Prostate gland (tissue), 2 donors: ENCODE results near the gene SLC66A2.

ENCODE experiments used
- POLR2A ChIP-seq: fragments of 450-650 bp; IDR thresholded peaks from one replicate; pipeline ENCODE4 v1.6.1; 2016; ENCODE audit warnings: antibody characterized with exemption, mild to moderate bottlenecking
- POLR2AphosphoS5 ChIP-seq: sonication (generic); formaldehyde crosslinking; IDR thresholded peaks from one replicate; pipeline ENCODE4 v1.6.1; 2017; ENCODE audit warnings: antibody characterized with exemption
- TF ChIP-seq, protein P1 (sequence below), 4 experiments: fragments of 200-600 bp in 2 of 4; fragments of 450-650 bp in 2 of 4; sonication (generic) in 2 of 4; IDR thresholded peaks; 1 replicate in 3 of 4; 2 replicates in 1 of 4; pipeline ENCODE4 v1.5.1; 2016 to 2019; ENCODE audit warnings: antibody characterized with exemption in 4 of 4, mild to moderate bottlenecking in 2 of 4, moderate library complexity in 2 of 4

DNA sequence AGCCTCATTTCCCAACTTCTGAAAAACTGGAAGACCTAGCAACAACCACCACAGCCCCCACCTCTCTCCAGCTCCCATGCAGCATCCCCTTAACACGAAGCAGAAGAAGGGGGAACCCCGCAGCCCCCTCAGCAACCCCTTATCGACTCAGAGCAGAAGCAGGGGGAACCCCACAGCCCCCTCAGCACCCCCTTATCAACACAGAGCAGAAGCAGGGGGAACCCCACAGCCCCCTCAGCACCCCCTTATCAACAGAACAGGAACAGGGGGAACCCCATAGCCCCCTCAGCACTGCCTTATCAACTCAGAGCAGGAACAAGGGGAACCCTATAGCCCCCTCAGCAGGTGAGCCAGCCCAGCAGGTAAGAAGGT lies 6.7 kb downstream of the SLC66A2 start:
- TF ChIP-seq, protein P1, sequence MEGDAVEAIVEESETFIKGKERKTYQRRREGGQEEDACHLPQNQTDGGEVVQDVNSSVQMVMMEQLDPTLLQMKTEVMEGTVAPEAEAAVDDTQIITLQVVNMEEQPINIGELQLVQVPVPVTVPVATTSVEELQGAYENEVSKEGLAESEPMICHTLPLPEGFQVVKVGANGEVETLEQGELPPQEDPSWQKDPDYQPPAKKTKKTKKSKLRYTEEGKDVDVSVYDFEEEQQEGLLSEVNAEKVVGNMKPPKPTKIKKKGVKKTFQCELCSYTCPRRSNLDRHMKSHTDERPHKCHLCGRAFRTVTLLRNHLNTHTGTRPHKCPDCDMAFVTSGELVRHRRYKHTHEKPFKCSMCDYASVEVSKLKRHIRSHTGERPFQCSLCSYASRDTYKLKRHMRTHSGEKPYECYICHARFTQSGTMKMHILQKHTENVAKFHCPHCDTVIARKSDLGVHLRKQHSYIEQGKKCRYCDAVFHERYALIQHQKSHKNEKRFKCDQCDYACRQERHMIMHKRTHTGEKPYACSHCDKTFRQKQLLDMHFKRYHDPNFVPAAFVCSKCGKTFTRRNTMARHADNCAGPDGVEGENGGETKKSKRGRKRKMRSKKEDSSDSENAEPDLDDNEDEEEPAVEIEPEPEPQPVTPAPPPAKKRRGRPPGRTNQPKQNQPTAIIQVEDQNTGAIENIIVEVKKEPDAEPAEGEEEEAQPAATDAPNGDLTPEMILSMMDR (IDR thresholded peaks at IDR 0.05): no peak
- TF ChIP-seq POLR2AphosphoS5 (no peak), POLR2A (no peak)
